HEK293 (cell line): ENCODE results near the gene ABLIM2.

ENCODE experiments used
- CTCF ChIA-PET: fragments of 350-600 bp; formaldehyde crosslinking; extraction: SDS; loops from one replicate; lab custom pipeline; 2021; ENCODE audit warnings: antibody characterized with exemption; lab: Yijun Ruan, JAX
- POLR2A ChIA-PET: fragments of 300-600 bp; formaldehyde crosslinking; extraction: SDS; loops from one replicate; lab custom pipeline; 2020; ENCODE audit warnings: antibody characterized with exemption, inconsistent platforms; lab: Yijun Ruan, JAX
- H3K27ac ChIP-seq: fragments of 200-500 bp; sonication (Bioruptor generic); 2 replicates; pipeline ENCODE4 v1.5.1; 2014; ENCODE audit warnings: low read depth, low read length, control low read depth, inconsistent platforms; ENCODE audit errors: extremely low read depth
- H3K36me3 ChIP-seq, 2 experiments: fragments of 200-500 bp in 1 of 2; sonication (Bioruptor generic) in 1 of 2; 1 replicate in 1 of 2; 2 replicates in 1 of 2; pipeline ENCODE4 v1.5.1; 2014 to 2017; ENCODE audit warnings: inconsistent platforms in 2 of 2, low read length in 2 of 2; ENCODE audit not compliant: control insufficient read depth in 2 of 2, insufficient read depth in 1 of 2
- H3K4me1 ChIP-seq: fragments of 200-500 bp; sonication (Bioruptor generic); 2 replicates; pipeline ENCODE4 v1.5.1; 2014; ENCODE audit warnings: mild to moderate bottlenecking, low read length, inconsistent platforms; ENCODE audit not compliant: control insufficient read depth, insufficient read depth
- H3K4me3 ChIP-seq: 2 replicates; pipeline ENCODE4 v1.5.1; 2011; ENCODE audit warnings: low read depth, mild to moderate bottlenecking, control low read depth, low read length, moderate library complexity
- H3K9me3 ChIP-seq: fragments of 200-500 bp; sonication (Bioruptor generic); 2 replicates; pipeline ENCODE4 v1.5.1; 2014; ENCODE audit warnings: low read depth, low read length, inconsistent platforms; ENCODE audit not compliant: control insufficient read depth, insufficient read depth
- EGR2 ChIP-seq: fragments of 450-650 bp; formaldehyde crosslinking; IDR thresholded peaks from 2 replicates; pipeline ENCODE4 v1.5.1; 2016; ENCODE audit warnings: low read depth, missing biosample characterization, missing genetic modification characterization
- MZF1 ChIP-seq: fragments of 450-650 bp; formaldehyde crosslinking; IDR thresholded peaks from 2 replicates; pipeline ENCODE4 v1.5.1; 2017; ENCODE audit warnings: missing biosample characterization, missing genetic modification characterization, borderline replicate concordance
- OSR2 ChIP-seq: fragments of 450-650 bp; formaldehyde crosslinking; IDR thresholded peaks from 2 replicates; pipeline ENCODE4 v1.5.1; 2016; ENCODE audit warnings: missing biosample characterization, missing genetic modification characterization
- REST ChIP-seq: fragments of 450-650 bp; formaldehyde crosslinking; IDR thresholded peaks from 2 replicates; pipeline ENCODE4 v1.5.1; 2016; ENCODE audit warnings: missing biosample characterization, missing genetic modification characterization
- SCRT2 ChIP-seq: fragments of 450-650 bp; formaldehyde crosslinking; IDR thresholded peaks from 2 replicates; pipeline ENCODE4 v1.5.1; 2016; ENCODE audit warnings: missing biosample characterization, missing genetic modification characterization
- WT1 ChIP-seq: fragments of 450-650 bp; formaldehyde crosslinking; IDR thresholded peaks from 2 replicates; pipeline ENCODE4 v1.5.1; 2016; ENCODE audit warnings: missing biosample characterization, missing genetic modification characterization
- YY2 ChIP-seq: fragments of 450-650 bp; formaldehyde crosslinking; IDR thresholded peaks from 2 replicates; pipeline ENCODE4 v1.5.1; 2016; ENCODE audit warnings: missing biosample characterization, missing genetic modification characterization
- ZFHX2 ChIP-seq: fragments of 450-650 bp; formaldehyde crosslinking; conservative IDR thresholded peaks from 2 replicates; pipeline ENCODE4 v1.5.1; 2016; ENCODE audit warnings: missing biosample characterization, missing genetic modification characterization
- ZIC2 ChIP-seq: fragments of 450-650 bp; formaldehyde crosslinking; IDR thresholded peaks from 2 replicates; pipeline ENCODE4 v1.5.1; 2016; ENCODE audit warnings: missing biosample characterization, missing genetic modification characterization
- ZNF140 ChIP-seq: fragments of 450-650 bp; formaldehyde crosslinking; IDR thresholded peaks from 2 replicates; pipeline ENCODE4 v1.5.1; 2016; ENCODE audit warnings: missing biosample characterization, missing genetic modification characterization
- ZNF16 ChIP-seq: fragments of 450-650 bp; formaldehyde crosslinking; IDR thresholded peaks from 2 replicates; pipeline ENCODE4 v1.5.1; 2016; ENCODE audit warnings: low read depth, missing biosample characterization, missing genetic modification characterization
- ZNF18 ChIP-seq: fragments of 450-650 bp; formaldehyde crosslinking; IDR thresholded peaks from 2 replicates; pipeline ENCODE4 v1.5.1; 2016; ENCODE audit warnings: missing biosample characterization, missing genetic modification characterization
- ZNF266 ChIP-seq: fragments of 450-650 bp; formaldehyde crosslinking; IDR thresholded peaks from 2 replicates; pipeline ENCODE4 v1.5.1; 2016; ENCODE audit warnings: missing biosample characterization, missing genetic modification characterization, low read depth
- ZNF292 ChIP-seq: fragments of 450-650 bp; formaldehyde crosslinking; IDR thresholded peaks from 2 replicates; pipeline ENCODE4 v1.5.1; 2016; ENCODE audit warnings: low read depth, missing biosample characterization, missing genetic modification characterization, borderline replicate concordance
- ZNF394 ChIP-seq: fragments of 450-650 bp; formaldehyde crosslinking; IDR thresholded peaks from 2 replicates; pipeline ENCODE4 v1.5.1; 2016; ENCODE audit warnings: missing biosample characterization, missing genetic modification characterization, mild to moderate bottlenecking, moderate library complexity, borderline replicate concordance
- ZNF473 ChIP-seq: fragments of 450-650 bp; formaldehyde crosslinking; IDR thresholded peaks from 2 replicates; pipeline ENCODE4 v1.5.1; 2017; ENCODE audit warnings: missing biosample characterization, missing genetic modification characterization
- ZNF510 ChIP-seq: fragments of 450-650 bp; formaldehyde crosslinking; IDR thresholded peaks from 2 replicates; pipeline ENCODE4 v1.5.1; 2018; ENCODE audit warnings: mild to moderate bottlenecking, missing genetic modification characterization, missing biosample characterization; ENCODE audit not compliant: insufficient replicate concordance
- ZNF555 ChIP-seq: fragments of 450-650 bp; formaldehyde crosslinking; conservative IDR thresholded peaks from 2 replicates; pipeline ENCODE4 v1.5.1; 2017; ENCODE audit warnings: missing biosample characterization, mild to moderate bottlenecking, missing genetic modification characterization, inconsistent platforms
- ZNF561 ChIP-seq: fragments of 450-650 bp; IDR thresholded peaks from 2 replicates; pipeline ENCODE4 v1.5.1; 2018; ENCODE audit warnings: missing biosample characterization, missing genetic modification characterization, borderline replicate concordance
- ZNF707 ChIP-seq: fragments of 450-650 bp; formaldehyde crosslinking; IDR thresholded peaks from 2 replicates; pipeline ENCODE4 v1.5.1; 2016; ENCODE audit warnings: missing biosample characterization, missing genetic modification characterization
- ZNF747 ChIP-seq: fragments of 450-650 bp; formaldehyde crosslinking; IDR thresholded peaks from 2 replicates; pipeline ENCODE4 v1.5.1; 2016; ENCODE audit warnings: missing biosample characterization, missing genetic modification characterization
- ZNF776 ChIP-seq: fragments of 450-650 bp; formaldehyde crosslinking; IDR thresholded peaks from 2 replicates; pipeline ENCODE4 v1.5.0; 2017; ENCODE audit warnings: missing biosample characterization, missing genetic modification characterization, borderline replicate concordance
- ZNF837 ChIP-seq: fragments of 450-650 bp; formaldehyde crosslinking; IDR thresholded peaks from 2 replicates; pipeline ENCODE4 v1.5.1; 2016; ENCODE audit warnings: missing biosample characterization, missing genetic modification characterization
- ZSCAN30 ChIP-seq: fragments of 450-650 bp; IDR thresholded peaks from 2 replicates; pipeline ENCODE4 v1.5.1; 2018; ENCODE audit warnings: missing biosample characterization, mild to moderate bottlenecking, missing genetic modification characterization, moderate library complexity

ABLIM2 gene

GRCh38 chr4:8157496-8157895 lies 1.1 kb downstream of the ABLIM2 start:
- CTCF ChIA-PET = interaction anchor here (1.9 kb wide), 1 partner anchor 19 kb away, joined by 6 read pairs; no protein-coding TSS in a partner anchor

GRCh38 chr4:8156617-8157016 lies 2.0 kb downstream of the ABLIM2 start:
- TF ChIP-seq ZNF561 (no peak), EGR2 (tag by site-specific recombination) (peak; percentile 41; the same call in 1 of the 2 replicates), ZFHX2 (tag by site-specific recombination) (peak; percentile 40), ZIC2 (tag by site-specific recombination) (peak; percentile 65), ZNF510 (no peak), SCRT2 (tag by site-specific recombination) (peak; percentile 71), ZSCAN30 (tag by site-specific recombination) (no peak), OSR2 (no peak), ZNF473 (tag by site-specific recombination) (no peak), ZNF266 (tag by site-specific recombination) (no peak), ZNF837 (tag by site-specific recombination) (no peak), ZNF747 (no peak), ZNF776 (no peak), ZNF16 (tag by site-specific recombination) (no peak), ZNF707 (tag by site-specific recombination) (no peak)
- no peak overlapping the region for H3K4me3 ChIP-seq
- no peaks in the 10 kb centered on the region for H3K9me3 ChIP-seq
- H3K27ac ChIP-seq = no peak overlapping the region
- ChIA-PET CTCF (interaction anchor here (1.9 kb wide), 1 partner anchor 20 kb away, joined by 6 read pairs; no protein-coding TSS in a partner anchor), POLR2A (no interaction called here)
- H3K4me1 ChIP-seq = no peaks in the 10 kb centered on the region
- H3K36me3 ChIP-seq = no peaks in the 10 kb centered on the region

More at GRCh38 chr4:8157496-8157895, 1.1 kb downstream of the ABLIM2 start:
- TF ChIP-seq ZNF292 (tag by site-specific recombination) (no peak), ZNF394 (tag by site-specific recombination) (peak; percentile 30; the same call in 1 of the 2 replicates)
- POLR2A ChIA-PET = no interaction called here
- H3K9me3 ChIP-seq = no peaks in the 10 kb centered on the region
- no peak overlapping the region for H3K27ac ChIP-seq
- H3K4me1 ChIP-seq = no peaks in the 10 kb centered on the region
- no peak overlapping the region for H3K4me3 ChIP-seq
- no peaks in the 10 kb centered on the region for H3K36me3 ChIP-seq

GRCh38 chr4:8155660-8156421 lies 2.8 kb downstream of the ABLIM2 start:
- Histone ChIP-seq H3K4me1 (no peaks in the 10 kb centered on the region), H3K36me3 (no peaks in the 10 kb centered on the region), H3K27ac (no peak overlapping the region), H3K9me3 (no peaks in the 10 kb centered on the region), H3K4me3 (no peak overlapping the region)
- ChIA-PET POLR2A (no interaction called here), CTCF (interaction anchor here (0.6 to 1.3 kb wide), 2 partner anchors 21 to 31 kb away, joined by 3 read pairs; no protein-coding TSS in a partner anchor)
- TF ChIP-seq REST (no peak), WT1 (tag by site-specific recombination) (no peak), ZNF140 (no peak), MZF1 (no peak), ZNF18 (no peak), ZNF555 (no peak), YY2 (tag by site-specific recombination) (no peak)
